ENCODE results near the gene LLGL2.
"Not testable (repeated sequence)": the region's sequence is repeated elsewhere in the genome, so short reads cannot be mapped to it uniquely, and the experiment has no call there.

Gene LLGL2

DNA sequence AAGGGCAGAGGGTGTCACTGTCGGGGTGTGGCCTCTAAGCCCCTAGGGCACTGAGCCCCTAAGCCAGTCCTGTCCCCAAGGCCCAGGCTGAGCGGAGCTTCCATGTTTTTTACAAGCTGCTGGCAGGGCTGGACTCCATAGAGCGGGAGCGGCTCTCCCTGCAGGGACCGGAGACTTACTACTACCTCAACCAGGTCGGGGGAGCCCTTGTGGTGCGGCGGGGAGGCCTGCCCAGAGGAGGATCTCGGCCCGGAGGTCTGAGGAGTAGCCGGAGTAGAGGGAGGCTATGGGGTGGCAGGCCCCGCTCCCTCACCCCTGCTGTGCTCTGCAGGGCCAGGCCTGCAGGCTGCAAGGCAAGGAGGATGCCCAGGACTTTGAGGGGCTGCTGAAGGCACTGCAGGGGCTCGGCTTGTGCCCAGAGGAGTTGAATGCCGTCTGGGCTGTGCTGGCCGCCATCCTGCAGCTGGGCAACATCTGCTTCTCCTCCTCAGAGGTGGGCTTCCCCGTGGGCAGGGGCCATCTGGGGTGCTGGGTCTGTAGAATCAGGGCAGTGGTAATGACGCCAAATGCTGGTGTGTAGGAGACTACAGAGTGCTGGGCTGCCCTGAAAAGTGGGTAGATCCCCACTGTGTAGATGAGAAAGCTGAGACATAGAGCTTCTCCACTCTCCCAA lies 67.0 kb downstream of the LLGL2 start:
- no peak for DNase-seq (ENCODE audit: low read depth)

DNA sequence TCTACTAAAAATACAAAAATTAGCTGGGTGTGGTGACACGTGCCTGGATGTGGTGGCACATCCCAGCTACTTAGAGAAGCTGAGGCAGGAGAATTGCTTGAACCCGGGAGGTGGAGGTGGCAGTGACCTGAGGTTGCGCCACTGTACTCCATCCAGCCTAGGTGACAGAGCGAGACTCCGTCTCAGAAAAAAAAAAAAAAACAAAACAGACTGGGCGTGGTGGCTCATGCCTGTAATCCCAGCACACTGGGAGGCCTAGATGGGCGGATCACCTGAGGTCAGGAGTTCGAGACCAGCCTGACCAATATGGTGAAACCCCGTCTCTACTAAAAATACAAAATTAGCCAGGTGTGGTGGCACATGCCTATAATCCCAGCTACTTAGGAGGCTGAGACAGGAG lies 67.9 kb downstream of the LLGL2 start:
- DNase-seq (ENCODE audit: low read depth), result not testable (repeated sequence)

GRCh38 chr17:75594499-75595283 lies 69.2 kb downstream of the LLGL2 start:
- DNase-seq (ENCODE audit: low read depth), result no peak

DNA sequence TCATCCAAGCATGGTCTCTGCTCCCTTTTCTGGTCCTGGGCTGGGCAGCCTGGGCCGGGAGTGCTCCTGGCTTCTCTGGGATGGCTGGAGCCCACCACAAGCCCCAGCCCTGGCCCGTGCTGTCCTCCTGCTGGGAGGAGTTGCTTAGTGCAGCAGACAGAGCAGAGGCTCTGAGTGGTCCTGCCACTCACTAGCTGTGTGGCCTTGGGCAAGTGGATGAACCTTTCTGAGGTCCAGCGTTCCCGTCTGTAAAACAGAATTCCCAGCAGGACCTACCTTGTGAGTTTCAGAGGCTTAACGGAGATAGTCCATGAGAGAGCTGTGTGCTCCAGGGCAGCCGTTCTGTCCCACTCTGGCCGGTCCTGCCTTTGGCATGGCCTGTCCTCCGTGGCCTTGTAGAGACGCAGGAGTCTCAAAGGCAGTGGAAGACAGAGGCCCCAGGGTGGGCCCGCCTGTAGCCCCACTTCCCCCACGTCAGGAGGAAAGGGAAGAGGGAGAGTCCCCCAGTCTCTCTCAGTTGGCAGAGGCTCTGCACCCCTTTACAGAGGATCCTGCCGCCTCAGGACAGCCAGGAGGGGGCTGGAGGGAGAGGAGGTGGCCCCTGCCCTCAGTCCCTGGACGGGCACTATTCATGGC lies 69.9 kb downstream of the LLGL2 start:
- DNase-seq (ENCODE audit: low read depth), result no peak

- DNase-seq (ENCODE audit: low read depth), result no peak
Measured at GRCh38 chr17:75595920-75596313, 70.4 kb downstream of the LLGL2 start.

DNA sequence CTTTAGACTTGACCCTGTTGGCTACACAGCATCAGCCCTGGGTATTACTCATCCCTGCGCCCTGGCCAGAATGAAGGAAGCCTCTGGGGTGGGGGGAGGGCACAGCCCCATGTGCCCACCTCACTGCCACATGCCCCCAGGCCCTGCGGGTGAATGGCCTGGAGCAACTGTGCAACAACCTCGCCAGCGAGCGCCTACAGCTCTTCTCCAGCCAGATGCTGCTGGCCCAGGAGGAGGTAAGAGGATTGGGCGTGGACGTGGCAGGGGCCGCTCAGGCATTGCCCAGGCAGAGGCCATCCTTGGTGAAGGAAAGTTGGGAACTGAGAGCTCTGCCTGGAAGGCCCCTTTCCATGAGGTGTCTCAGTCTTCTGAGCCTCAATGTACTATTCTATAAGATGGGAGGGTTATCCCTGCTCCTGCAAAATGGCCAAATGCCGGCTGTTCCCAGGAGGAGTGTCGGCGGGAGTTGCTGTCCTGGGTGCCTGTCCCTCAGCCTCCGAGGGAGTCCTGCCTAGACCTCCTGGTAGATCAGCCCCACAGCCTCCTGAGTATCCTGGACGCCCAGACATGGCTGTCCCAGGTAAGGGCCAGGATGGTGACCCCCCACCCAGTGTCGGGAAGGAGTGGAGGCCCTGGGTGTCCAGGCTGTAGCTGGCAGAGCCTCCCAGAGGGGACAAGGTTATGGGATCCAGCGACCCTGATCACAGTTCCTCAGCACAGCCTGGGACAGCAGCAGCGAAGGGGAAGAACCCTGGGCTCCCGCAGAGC lies 71.0 kb downstream of the LLGL2 start:
- DNase-seq (ENCODE audit: low read depth), result no peak

- no peak for DNase-seq (ENCODE audit: low read depth)
Measured at GRCh38 chr17:75601057-75601987, 75.8 kb downstream of the LLGL2 start.

GRCh38 chr17:75602644-75603043 lies 77.1 kb downstream of the LLGL2 start:
- DNase-seq (ENCODE audit: low read depth), result no peak

DNA sequence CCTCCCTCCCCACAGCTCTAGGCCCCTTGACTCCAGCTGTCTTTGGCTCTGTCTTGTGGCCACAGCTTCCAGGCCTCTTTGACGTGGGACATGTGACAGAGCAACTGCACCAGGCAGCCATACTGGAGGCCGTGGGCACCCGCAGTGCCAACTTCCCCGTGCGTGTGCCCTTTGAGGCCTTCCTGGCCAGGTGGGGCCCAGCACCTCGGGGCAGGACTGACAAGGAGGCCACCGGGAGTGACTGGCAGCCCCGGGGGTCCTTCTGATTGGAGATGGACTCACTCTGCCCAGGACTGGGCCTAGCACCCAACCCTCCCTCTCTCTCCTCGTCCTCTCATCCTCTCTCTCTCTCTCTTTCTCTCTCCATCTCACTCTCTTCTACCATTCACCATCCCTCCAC lies 77.6 kb downstream of the LLGL2 start:
- no peak for DNase-seq (ENCODE audit: low read depth)

GRCh38 chr17:75604034-75604695 lies 78.7 kb downstream of the LLGL2 start:
- DNase-seq (ENCODE audit: low read depth), result no peak

DNA sequence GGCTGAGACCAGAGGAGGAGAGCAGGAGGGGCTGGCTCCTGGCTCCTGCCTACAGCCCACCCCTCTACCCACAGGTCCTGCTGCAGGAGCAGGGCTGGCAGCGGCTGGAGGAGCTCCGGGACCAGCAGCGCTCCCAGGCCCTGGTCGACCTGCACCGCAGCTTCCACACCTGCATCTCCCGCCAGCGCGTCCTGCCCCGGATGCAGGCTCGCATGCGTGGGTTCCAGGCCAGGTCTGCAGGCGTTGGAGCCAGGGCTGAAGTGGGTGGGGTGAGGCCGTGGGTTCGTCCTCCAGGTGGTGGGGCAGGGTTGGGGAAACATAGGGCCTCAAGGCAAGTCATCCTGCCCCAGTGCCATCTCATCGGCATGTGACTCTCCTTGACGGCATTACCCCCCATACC lies 80.3 kb downstream of the LLGL2 start:
- no peak for DNase-seq (ENCODE audit: low read depth)

DNA sequence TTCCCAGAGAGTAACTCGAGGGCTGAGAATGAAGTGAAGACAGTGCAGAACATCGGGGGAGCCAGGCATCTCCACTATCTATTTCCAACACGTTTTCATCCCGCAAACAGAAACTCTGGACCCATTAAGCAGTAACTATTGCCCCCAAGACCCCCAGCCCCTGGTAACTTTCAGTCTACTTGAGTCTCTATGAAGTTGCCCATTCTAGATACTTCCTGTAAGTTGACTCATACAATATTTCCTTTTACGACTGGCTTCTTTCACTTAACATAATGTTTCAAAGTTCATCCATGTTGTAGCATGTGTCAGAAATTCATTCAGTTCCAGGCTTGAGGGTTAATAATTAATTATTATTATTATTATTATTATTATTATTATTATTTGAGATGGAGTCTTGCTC lies 81.6 kb downstream of the LLGL2 start:
- no peak for DNase-seq (ENCODE audit: low read depth)

DNA sequence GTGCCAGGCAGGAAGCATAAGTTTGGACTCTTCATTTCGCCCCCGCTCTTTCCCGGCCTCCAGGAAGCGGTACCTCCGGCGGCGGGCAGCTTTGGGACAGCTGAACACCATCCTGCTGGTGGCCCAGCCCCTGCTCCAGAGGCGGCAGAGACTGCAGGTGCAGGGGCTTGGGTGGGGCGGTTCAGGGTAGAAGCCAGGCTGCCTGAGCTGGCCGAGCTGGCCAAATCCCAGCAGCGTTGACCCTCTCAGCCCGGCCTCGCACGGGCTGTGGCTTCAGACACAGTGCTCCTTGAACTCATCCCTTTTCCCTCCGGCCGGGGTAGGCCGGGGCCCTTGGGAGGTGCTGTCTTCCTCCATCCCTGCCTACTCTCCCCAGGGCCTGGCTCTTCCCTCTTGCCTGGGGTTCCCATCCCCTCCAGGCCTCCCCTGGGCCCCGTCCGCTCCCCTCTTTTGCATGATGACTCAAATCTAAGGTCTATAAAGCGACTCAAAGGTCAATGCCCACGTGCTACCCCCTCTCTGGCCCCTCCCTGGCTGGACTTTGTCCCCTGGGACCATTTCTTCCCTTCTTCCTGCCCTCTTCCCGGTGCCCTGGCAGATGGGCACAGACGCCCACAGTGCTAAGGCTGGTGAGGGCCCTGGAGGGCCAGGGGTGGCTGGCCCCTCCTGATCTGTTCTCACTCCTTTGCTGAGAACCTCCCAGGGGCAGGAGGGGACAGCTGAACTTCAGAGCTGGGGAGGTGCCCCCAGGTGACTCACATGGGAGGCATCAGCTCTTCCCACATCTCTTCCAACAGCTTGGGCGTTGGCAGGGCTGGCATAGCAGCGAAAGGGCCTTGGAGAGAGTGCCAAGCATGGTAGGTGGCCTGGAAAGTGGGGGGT lies 84.8 kb downstream of the LLGL2 start:
- no peak for DNase-seq (ENCODE audit: low read depth)

GRCh38 chr17:75611851-75612429 lies 86.4 kb downstream of the LLGL2 start:
- no peak for DNase-seq (ENCODE audit: low read depth)

DNA sequence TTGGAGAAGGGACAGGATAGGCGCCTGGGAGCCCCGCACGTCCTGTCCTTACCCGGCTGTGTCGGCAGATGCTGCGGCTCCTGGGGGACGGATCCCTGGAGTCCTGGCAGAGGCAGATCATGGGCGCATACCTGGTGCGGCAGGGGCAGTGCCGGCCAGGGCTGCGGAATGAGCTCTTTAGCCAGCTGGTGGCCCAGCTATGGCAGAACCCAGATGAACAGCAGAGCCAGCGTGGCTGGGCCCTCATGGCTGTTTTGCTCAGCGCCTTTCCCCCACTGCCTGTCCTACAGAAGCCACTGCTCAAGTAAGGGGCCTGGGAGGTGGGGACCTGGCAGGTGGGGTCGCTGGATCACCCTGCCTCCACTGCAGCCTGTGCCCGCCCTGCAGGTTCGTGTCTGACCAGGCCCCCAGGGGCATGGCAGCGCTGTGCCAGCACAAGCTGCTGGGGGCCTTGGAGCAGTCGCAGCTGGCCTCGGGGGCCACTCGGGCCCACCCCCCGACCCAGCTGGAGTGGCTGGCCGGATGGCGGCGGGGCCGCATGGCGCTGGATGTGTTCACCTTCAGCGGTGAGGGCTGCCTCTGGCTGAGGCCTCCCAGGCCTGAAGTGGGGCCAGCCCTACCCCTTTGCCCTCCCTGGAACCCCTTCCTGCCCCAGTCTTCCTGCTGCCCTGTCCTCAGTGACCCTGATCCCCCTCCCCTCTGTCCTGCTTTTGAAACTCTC lies 87.6 kb downstream of the LLGL2 start:
- no peak for DNase-seq (ENCODE audit: low read depth)

- no peak for DNase-seq (ENCODE audit: low read depth)
Measured at GRCh38 chr17:75614006-75614405, 88.5 kb downstream of the LLGL2 start.

DNA sequence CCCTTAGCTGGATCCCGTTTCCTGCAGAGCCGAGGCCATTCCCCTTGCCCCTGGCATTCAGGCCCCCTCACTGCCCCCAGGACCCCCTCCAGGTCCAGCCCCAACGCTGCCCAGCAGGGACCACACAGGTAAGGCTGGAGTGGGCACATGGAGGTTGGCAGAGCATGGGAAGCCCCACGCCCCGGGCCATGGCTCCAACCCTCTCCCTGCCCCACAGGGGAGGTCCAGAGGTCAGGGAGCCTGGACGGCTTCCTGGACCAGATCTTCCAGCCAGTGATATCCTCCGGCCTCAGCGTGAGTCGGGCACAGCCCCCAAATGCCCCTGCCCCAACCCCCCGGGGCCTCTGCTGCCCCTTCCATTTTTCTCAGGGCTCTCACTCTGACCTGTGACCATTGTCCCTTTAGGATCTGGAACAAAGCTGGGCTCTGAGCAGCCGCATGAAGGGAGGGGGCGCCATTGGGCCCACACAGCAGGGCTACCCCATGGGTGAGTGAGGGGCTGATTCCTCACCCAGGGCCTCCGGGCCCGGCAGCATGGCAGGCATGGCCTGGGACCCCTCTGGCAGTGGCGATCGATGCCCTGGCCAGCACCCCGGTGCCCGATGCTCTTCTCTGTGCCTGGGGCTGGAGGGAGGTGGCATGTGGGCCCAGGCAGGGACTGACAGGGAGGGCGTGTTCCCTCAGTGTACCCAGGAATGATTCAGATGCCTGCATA lies 89.2 kb downstream of the LLGL2 start:
- no peak for DNase-seq (ENCODE audit: low read depth)

DNA sequence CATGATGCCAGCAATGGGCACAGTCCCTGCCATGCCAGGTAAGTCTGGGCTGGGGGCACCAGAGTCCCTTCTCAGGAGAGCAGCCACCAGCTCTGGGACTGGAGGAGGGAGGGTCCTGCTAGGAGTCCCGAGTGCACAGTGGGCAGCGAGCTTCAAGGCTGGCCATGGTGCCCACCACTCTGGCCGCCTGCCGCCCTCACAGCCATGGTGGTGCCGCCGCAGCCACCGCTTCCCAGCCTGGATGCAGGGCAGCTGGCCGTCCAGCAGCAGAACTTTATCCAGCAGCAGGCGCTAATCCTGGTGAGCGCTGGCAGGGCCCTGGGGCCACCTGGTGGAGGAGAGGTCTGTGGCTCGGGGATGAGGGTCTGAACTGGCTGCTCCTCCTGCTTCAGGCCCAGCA lies 89.8 kb downstream of the LLGL2 start:
- no peak for DNase-seq (ENCODE audit: low read depth)
